Osteoblast (primary cell): Measurements from ENCODE around the gene OPRPN. TPM values are rescaled to one million over a fixed set of nuclear protein-coding genes. Genes with fewer than 3 reads are reported as not detected.

Source experiments
- DNase-seq: peaks from one replicate; pipeline ENCODE4 v3.0.0; 2011; ENCODE audit warnings: low spot score, mixed read lengths; ENCODE audit not compliant: insufficient read length; ENCODE audit errors: missing footprints
- H2AFZ ChIP-seq: 2 replicates; pipeline ENCODE4 v1.6.0; 2011; ENCODE audit warnings: mild to moderate bottlenecking, low read length
- H3K27ac ChIP-seq: 2 replicates; pipeline ENCODE4 v1.5.1; 2011; ENCODE audit warnings: mild to moderate bottlenecking, low read depth, low read length, moderate library complexity
- H3K27me3 ChIP-seq: 2 replicates; pipeline ENCODE4 v1.6.0; 2012; ENCODE audit warnings: mild to moderate bottlenecking, control low read depth, inconsistent platforms, low read length, moderate library complexity; ENCODE audit not compliant: insufficient read depth
- H3K36me3 ChIP-seq: 2 replicates; pipeline ENCODE4 v1.5.1; 2011; ENCODE audit warnings: mild to moderate bottlenecking, low read length, control low read depth, moderate library complexity; ENCODE audit not compliant: insufficient read depth
- H3K4me1 ChIP-seq: 2 replicates; pipeline ENCODE4 v1.5.1; 2011; ENCODE audit warnings: mild to moderate bottlenecking, low read length, control low read depth, moderate library complexity; ENCODE audit not compliant: insufficient read depth
- H3K4me2 ChIP-seq: 2 replicates; pipeline ENCODE4 v1.6.0; 2011; ENCODE audit warnings: mild to moderate bottlenecking, low read length; ENCODE audit not compliant: insufficient read depth
- H3K4me3 ChIP-seq: fragments of 200-600 bp; sonication (generic); 3 replicates; pipeline ENCODE4 v1.5.1; 2012; ENCODE audit warnings: mild to moderate bottlenecking, low read length, inconsistent platforms; ENCODE audit not compliant: insufficient read depth
- H3K79me2 ChIP-seq: 2 replicates; pipeline ENCODE4 v1.6.0; 2012; ENCODE audit warnings: mild to moderate bottlenecking, low read length, control low read depth, inconsistent platforms; ENCODE audit not compliant: insufficient read depth
- H3K9me3 ChIP-seq: 2 replicates; pipeline ENCODE4 v1.5.1; 2011; ENCODE audit warnings: low read depth, low read length, control low read depth
- H4K20me1 ChIP-seq: 2 replicates; pipeline ENCODE4 v1.6.0; 2012; ENCODE audit warnings: mild to moderate bottlenecking, low read length, control low read depth; ENCODE audit not compliant: insufficient read depth
- total RNA-seq: library from RNA; depleted of rRNA; stranded (reverse); fragments of >200 nt; gene quantifications from 2 replicates; pipeline ENCODE4 v1.2.3, GENCODE V29; 2012
- TF ChIP-seq, protein P1 (sequence below): IDR thresholded peaks from 2 replicates; pipeline ENCODE4 v1.5.1; 2011; ENCODE audit warnings: mild to moderate bottlenecking, low read depth, low read length, moderate library complexity; ENCODE audit errors: extremely low read depth

OPRPN gene
- total RNA-seq, 1 donor, result not detected

DNA sequence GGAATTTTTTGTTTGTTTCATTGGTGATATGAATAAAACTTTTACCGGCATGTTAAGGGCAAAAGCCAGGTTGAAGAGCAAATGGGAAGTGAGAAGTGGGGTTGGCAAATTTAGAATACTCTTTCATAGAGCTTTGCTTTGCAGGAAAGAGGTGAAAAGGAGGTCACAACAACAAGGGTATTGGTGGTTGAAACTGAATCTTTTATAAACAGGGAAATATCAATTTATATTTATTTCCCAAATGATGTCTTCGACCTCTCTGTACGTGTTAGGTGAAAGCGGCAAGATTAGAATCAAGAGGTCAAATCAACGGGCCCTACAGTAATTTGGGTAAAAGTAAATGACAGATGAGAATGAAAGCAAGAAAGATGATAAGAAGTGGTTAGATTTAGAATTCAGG lies 33.7 kb upstream of the OPRPN start:
- TF ChIP-seq, protein P1, sequence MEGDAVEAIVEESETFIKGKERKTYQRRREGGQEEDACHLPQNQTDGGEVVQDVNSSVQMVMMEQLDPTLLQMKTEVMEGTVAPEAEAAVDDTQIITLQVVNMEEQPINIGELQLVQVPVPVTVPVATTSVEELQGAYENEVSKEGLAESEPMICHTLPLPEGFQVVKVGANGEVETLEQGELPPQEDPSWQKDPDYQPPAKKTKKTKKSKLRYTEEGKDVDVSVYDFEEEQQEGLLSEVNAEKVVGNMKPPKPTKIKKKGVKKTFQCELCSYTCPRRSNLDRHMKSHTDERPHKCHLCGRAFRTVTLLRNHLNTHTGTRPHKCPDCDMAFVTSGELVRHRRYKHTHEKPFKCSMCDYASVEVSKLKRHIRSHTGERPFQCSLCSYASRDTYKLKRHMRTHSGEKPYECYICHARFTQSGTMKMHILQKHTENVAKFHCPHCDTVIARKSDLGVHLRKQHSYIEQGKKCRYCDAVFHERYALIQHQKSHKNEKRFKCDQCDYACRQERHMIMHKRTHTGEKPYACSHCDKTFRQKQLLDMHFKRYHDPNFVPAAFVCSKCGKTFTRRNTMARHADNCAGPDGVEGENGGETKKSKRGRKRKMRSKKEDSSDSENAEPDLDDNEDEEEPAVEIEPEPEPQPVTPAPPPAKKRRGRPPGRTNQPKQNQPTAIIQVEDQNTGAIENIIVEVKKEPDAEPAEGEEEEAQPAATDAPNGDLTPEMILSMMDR, result no peak
- H3K27ac ChIP-seq, result no peak overlapping the region
- no peaks in the 10 kb centered on the region for H4K20me1 ChIP-seq
- H3K36me3 ChIP-seq, result no peaks in the 10 kb centered on the region
- no peak for DNase-seq
- H3K79me2 ChIP-seq, result no peaks in the 10 kb centered on the region
- H3K27me3 ChIP-seq, result no peaks in the 10 kb centered on the region
- H3K9me3 ChIP-seq, result no peaks in the 10 kb centered on the region
- H3K4me3 ChIP-seq, result no peak overlapping the region
- H2AFZ ChIP-seq, result no peak overlapping the region
- no peaks in the 10 kb centered on the region for H3K4me1 ChIP-seq
- no peak overlapping the region for H3K4me2 ChIP-seq

DNA sequence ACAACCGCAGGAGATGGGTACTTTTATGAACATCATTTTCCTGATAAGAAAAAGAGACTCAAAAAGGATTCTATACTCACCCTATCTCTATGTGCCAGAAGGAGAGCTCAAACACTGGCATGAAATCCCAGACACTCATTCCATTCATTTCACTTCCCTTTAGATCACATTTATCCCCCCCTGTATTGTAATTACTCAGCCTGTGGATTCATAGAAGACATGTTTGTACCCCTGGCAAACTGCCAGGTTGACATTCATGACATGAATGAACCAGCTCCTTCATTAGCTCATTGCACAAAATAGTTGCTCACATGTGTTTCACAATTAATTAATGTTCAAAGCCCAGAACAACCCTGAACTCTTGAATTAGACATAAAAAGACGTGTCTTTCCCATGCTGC lies 32.3 kb upstream of the OPRPN start:
- Histone ChIP-seq H3K27ac (no peak overlapping the region), H3K4me1 (no peaks in the 10 kb centered on the region), H2AFZ (no peak overlapping the region), H3K4me2 (no peak overlapping the region), H3K9me3 (no peaks in the 10 kb centered on the region), H3K27me3 (no peaks in the 10 kb centered on the region), H4K20me1 (no peaks in the 10 kb centered on the region), H3K79me2 (no peaks in the 10 kb centered on the region), H3K4me3 (no peak overlapping the region), H3K36me3 (no peaks in the 10 kb centered on the region)
- DNase-seq, result no peak
- TF ChIP-seq, protein P1, result no peak

DNA sequence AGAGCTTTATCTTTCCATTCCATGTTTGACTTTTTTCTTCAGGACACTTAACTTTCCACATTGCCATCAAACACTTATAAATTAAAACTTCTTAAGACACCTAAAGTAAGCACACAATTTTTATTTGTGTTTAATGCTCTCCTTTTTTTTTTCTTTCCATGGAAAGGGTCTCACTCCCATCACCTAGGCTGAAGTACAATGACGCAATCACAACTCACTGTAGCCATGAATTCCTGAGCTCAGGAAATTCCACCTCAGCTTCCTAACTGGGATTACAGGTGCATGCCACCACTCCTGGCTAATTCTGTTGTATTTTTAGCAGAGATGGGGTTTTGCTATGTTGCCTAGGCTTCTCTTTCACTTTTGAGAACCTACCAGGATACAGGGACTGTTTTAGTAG lies 29.9 kb upstream of the OPRPN start:
- no peak overlapping the region for H3K4me3 ChIP-seq
- no peak overlapping the region for H3K27ac ChIP-seq
- no peaks in the 10 kb centered on the region for H3K27me3 ChIP-seq
- no peak for DNase-seq
- H3K9me3 ChIP-seq, result no peaks in the 10 kb centered on the region
- H3K4me1 ChIP-seq, result no peaks in the 10 kb centered on the region
- H2AFZ ChIP-seq, result no peak overlapping the region
- no peaks in the 10 kb centered on the region for H3K79me2 ChIP-seq
- TF ChIP-seq, protein P1, result no peak
- H3K36me3 ChIP-seq, result no peaks in the 10 kb centered on the region
- H3K4me2 ChIP-seq, result no peak overlapping the region
- H4K20me1 ChIP-seq, result no peaks in the 10 kb centered on the region

DNA sequence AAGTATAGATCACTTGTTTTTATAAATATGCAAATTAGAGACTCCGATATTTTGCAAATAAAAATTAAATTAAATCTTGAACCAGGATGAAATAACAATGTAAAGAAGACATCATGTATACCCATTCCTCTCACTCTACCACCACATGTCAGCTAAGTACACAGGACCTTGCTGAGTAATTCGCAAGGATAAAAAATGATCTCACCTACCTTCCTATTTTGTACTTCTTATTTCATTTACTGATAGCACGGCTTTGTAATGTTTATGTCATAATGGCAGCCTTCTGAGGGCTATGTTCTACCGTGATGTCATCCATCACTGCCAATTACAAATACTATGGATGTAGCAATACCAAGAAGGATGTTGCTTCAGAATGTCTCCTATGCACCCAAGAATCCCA lies 25.8 kb upstream of the OPRPN start:
- DNase-seq, result no peak
- H3K27me3 ChIP-seq, result no peaks in the 10 kb centered on the region
- H3K9me3 ChIP-seq, result no peaks in the 10 kb centered on the region
- H3K4me1 ChIP-seq, result no peaks in the 10 kb centered on the region
- H3K79me2 ChIP-seq, result no peaks in the 10 kb centered on the region
- no peak overlapping the region for H3K4me2 ChIP-seq
- no peak overlapping the region for H3K4me3 ChIP-seq
- TF ChIP-seq, protein P1, result no peak
- H3K27ac ChIP-seq, result no peak overlapping the region
- H4K20me1 ChIP-seq, result no peaks in the 10 kb centered on the region
- no peak overlapping the region for H2AFZ ChIP-seq
- no peaks in the 10 kb centered on the region for H3K36me3 ChIP-seq
